Measurements from ENCODE around the gene AQP9. TPM values are rescaled to one million over a fixed set of nuclear protein-coding genes. Genes with fewer than 3 reads are reported as not detected.

AQP9 gene, protein sequence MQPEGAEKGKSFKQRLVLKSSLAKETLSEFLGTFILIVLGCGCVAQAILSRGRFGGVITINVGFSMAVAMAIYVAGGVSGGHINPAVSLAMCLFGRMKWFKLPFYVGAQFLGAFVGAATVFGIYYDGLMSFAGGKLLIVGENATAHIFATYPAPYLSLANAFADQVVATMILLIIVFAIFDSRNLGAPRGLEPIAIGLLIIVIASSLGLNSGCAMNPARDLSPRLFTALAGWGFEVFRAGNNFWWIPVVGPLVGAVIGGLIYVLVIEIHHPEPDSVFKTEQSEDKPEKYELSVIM
- 0.43 TPM for total RNA-seq

GRCh38 chr15:58138106-58138505, at the start of gene AQP9:
Gene AQP9 (plus strand): TSS chr15:58138381. CDS start chr15:58138566, 185 bp downstream.
- Histone ChIP-seq H3K27ac (no peak within 1 kb of the TSS), H3K4me1 (no peaks in the 10 kb centered on the region), H3K36me3 (no peaks in the 10 kb centered on the region), H3K4me3 (no peak within 1 kb of the TSS), H3K9me3 (no peaks in the 10 kb centered on the region), H3K27me3 (no peaks in the 10 kb centered on the region)
- intact Hi-C loops (cut with DNase I): no loop called here
- DNase-seq (ENCODE audit: low spot score in 2 of 2): no peak
- TF ChIP-seq CTCF (IDR thresholded peaks at IDR 0.05): no peak

GRCh38 chr15:58095415-58095814, 42.8 kb upstream of the AQP9 start:
- no peak overlapping the region for H3K27ac ChIP-seq
- no peaks in the 10 kb centered on the region for H3K4me1 ChIP-seq
- no peaks in the 10 kb centered on the region for H3K9me3 ChIP-seq
- intact Hi-C loops (cut with DNase I): no loop called here
- no peaks in the 10 kb centered on the region for H3K27me3 ChIP-seq
- DNase-seq (ENCODE audit: low spot score in 2 of 2): no peak
- no peaks in the 10 kb centered on the region for H3K36me3 ChIP-seq
- H3K4me3 ChIP-seq: no peak overlapping the region
- TF ChIP-seq CTCF (IDR thresholded peaks at IDR 0.05): no peak

DNA sequence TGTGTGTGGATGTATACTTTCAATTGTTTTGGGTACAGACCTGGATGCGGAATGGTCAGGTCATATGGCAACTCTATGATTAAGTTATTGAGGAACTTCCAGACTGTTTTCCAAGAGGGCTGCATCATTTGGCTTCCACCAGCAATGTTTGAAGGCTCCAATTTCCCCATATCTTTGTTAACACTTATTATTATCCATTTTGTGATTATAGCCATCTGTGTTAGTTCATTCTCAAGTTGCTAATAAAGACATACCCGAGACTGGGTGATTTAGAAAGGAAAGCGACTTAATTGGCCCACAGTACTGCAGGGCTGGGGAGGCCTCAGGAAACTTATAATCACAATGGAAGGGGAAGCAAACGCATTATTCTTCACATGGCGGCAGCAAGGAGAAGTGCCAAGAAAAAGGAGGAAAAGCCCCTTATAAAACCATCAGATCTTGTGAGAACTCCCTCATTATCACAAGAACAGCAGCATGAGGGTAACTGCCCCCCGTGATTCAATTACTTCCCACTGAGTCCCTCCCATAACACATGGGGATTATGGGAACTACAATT, 41.6 kb upstream of the AQP9 start:
- Histone ChIP-seq H3K9me3 (no peaks in the 10 kb centered on the region), H3K27me3 (no peaks in the 10 kb centered on the region), H3K27ac (no peak overlapping the region), H3K4me1 (no peaks in the 10 kb centered on the region), H3K36me3 (no peaks in the 10 kb centered on the region), H3K4me3 (no peak overlapping the region)
- intact Hi-C loops (cut with DNase I): no loop called here
- no peak for DNase-seq (ENCODE audit: low spot score in 2 of 2)
- TF ChIP-seq CTCF (IDR thresholded peaks at IDR 0.05): no peak

GRCh38 chr15:58103482-58103881, 34.7 kb upstream of the AQP9 start:
- Histone ChIP-seq H3K4me3 (no peak overlapping the region), H3K36me3 (no peaks in the 10 kb centered on the region), H3K27ac (no peak overlapping the region), H3K9me3 (no peaks in the 10 kb centered on the region), H3K27me3 (no peaks in the 10 kb centered on the region), H3K4me1 (no peaks in the 10 kb centered on the region)
- DNase-seq (ENCODE audit: low spot score in 2 of 2): no peak
- TF ChIP-seq CTCF (IDR thresholded peaks at IDR 0.05): no peak
- intact Hi-C loops (cut with DNase I): no loop called here

DNA sequence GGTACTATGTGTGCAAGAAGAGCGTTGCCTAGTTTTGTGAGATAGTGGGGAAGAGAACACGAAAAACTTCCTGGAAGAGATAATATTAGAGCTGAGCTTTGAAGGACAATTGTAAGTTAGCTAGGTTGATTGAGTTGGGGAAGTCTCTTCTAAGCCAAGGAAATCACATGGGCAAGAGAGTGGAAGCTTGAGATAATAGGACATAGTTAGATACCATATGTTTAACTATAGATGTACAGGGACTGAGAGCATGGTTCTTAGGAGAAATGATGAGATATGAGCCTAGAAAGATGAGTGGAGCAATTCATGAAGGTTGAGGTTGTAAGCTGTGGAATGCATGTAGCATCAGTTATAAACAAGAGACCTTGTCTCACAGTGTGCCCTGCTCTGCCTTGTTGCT, 30.1 kb upstream of the AQP9 start:
- intact Hi-C loops (cut with DNase I): no loop called here

More for the DNA sequence above, 30.1 kb upstream of the AQP9 start:
- Histone ChIP-seq H3K27me3 (no peaks in the 10 kb centered on the region), H3K4me3 (no peak overlapping the region), H3K27ac (no peak overlapping the region), H3K4me1 (no peaks in the 10 kb centered on the region), H3K9me3 (no peaks in the 10 kb centered on the region), H3K36me3 (no peaks in the 10 kb centered on the region)
- TF ChIP-seq CTCF (IDR thresholded peaks at IDR 0.05): no peak
- DNase-seq (ENCODE audit: low spot score in 2 of 2): no peak

Measured in ascending aorta (tissue), 2 donors.